Endodermal cell (in vitro differentiated cells): ENCODE data around the gene XXYLT1. TPM values are rescaled to one million over a fixed set of nuclear protein-coding genes. Genes with fewer than 3 reads are reported as not detected.

Experiments used
- DNase-seq: peaks from one replicate; pipeline ENCODE4 v3.0.0-alpha.2; 2017
- H3K27ac ChIP-seq: 2 replicates; pipeline ENCODE4 v1.5.1; 2013; ENCODE audit warnings: mild to moderate bottlenecking, low read depth, low read length, moderate library complexity
- H3K27me3 ChIP-seq: 2 replicates; pipeline ENCODE4 v1.6.1; 2013; ENCODE audit warnings: mild to moderate bottlenecking, low read length, moderate library complexity; ENCODE audit not compliant: insufficient read depth, control insufficient read depth, poor library complexity, severe bottlenecking
- H3K36me3 ChIP-seq: 2 replicates; pipeline ENCODE4 v1.7.0; 2013; ENCODE audit warnings: mild to moderate bottlenecking, low read length, moderate library complexity; ENCODE audit not compliant: control insufficient read depth, insufficient read depth
- H3K4me1 ChIP-seq: one replicate; pipeline ENCODE4 v1.7.0; 2013; ENCODE audit warnings: low read length; ENCODE audit not compliant: control insufficient read depth, insufficient read depth
- H3K4me3 ChIP-seq: 2 replicates; pipeline ENCODE4 v1.5.1; 2013; ENCODE audit warnings: mild to moderate bottlenecking, low read length, moderate library complexity
- H3K9ac ChIP-seq: 2 replicates; pipeline ENCODE4 v1.6.1; 2013; ENCODE audit warnings: mild to moderate bottlenecking, low read length, moderate library complexity; ENCODE audit not compliant: poor library complexity, severe bottlenecking; ENCODE audit errors: extremely low read depth
- H3K9me3 ChIP-seq: 2 replicates; pipeline ENCODE4 v1.6.1; 2013; ENCODE audit warnings: mild to moderate bottlenecking, low read length, moderate library complexity; ENCODE audit not compliant: control insufficient read depth
- H3K27ac Mint-ChIP-seq: 2 replicates; pipeline ENCODE4 v1.8.0; 2020; ENCODE audit warnings: mixed read lengths
- H3K27me3 Mint-ChIP-seq: 2 replicates; pipeline ENCODE4 v1.8.0; 2021; ENCODE audit warnings: mild to moderate bottlenecking, mixed read lengths; ENCODE audit not compliant: insufficient read depth
- H3K36me3 Mint-ChIP-seq: 2 replicates; pipeline ENCODE4 v1.8.0; 2020; ENCODE audit warnings: low read depth, mixed read lengths
- H3K4me1 Mint-ChIP-seq: 2 replicates; pipeline ENCODE4 v1.8.0; 2020; ENCODE audit warnings: mixed read lengths
- H3K4me3 Mint-ChIP-seq: 2 replicates; pipeline ENCODE4 v1.8.0; 2020; ENCODE audit warnings: mild to moderate bottlenecking, moderate library complexity, mixed read lengths
- H3K9me3 Mint-ChIP-seq: 2 replicates; pipeline ENCODE4 v1.8.0; 2020; ENCODE audit warnings: mild to moderate bottlenecking, mixed read lengths
- CTCF ChIP-seq: fragments of 200-600 bp; sonication (generic); conservative IDR thresholded peaks from 2 replicates; pipeline ENCODE4 v1.5.0; 2021; ENCODE audit warnings: antibody characterized with exemption, mild to moderate bottlenecking
- WGBS, 2 experiments: methylation state at CpG; one replicate each; pipeline versions ENCODE4 v1.1.5 to v1.1.7; 2013; ENCODE audit warnings: missing lambda C conversion rate in 2 of 2, mixed read lengths in 1 of 2; ENCODE audit not compliant: insufficient coverage in 1 of 2, insufficient read length in 1 of 2; 5-methylcytosine and 5-hydroxymethylcytosine counted together
- total RNA-seq, 2 donors: library from RNA; stranded (reverse); fragmentation: NEBNext Ultra II Directional in 1 of 2; extraction: Animal tissue kit (Norgen Biotek cat#: 25700) in 1 of 2; gene quantifications; 2 replicates in 1 of 2; 3 replicates in 1 of 2; pipeline ENCODE4 v1.2.1, GENCODE V29; 2021

The XXYLT1 gene
- total RNA-seq, 2 donors from 2014 or later, result 35.5 to 38.3 TPM

GRCh38 chr3:195111766-195112165 is 159.2 kb downstream of the XXYLT1 start:
- Mint-ChIP-seq H3K27me3 (no peaks in the 10 kb centered on the region), H3K27ac (no peak overlapping the region), H3K4me1 (peaks cover 20% of the 10 kb centered on the region), H3K4me3 (no peak overlapping the region), H3K9me3 (no peaks in the 10 kb centered on the region), H3K36me3 (no peaks in the 10 kb centered on the region)
- DNase-seq, result no peak
- peaks cover 4% of the 10 kb centered on the region for H3K36me3 ChIP-seq
- whole genome bisulfite sequencing, 2 experiments, result 97 to 100% methylated on average over 7 to 9 of the region's 9 CpGs
- H3K27ac ChIP-seq, result no peak overlapping the region
- no peak overlapping the region for H3K9ac ChIP-seq
- H3K4me3 ChIP-seq, result no peak overlapping the region
- no peak for TF ChIP-seq CTCF
- H3K27me3 ChIP-seq, result no peaks in the 10 kb centered on the region
- H3K9me3 ChIP-seq, result no peaks in the 10 kb centered on the region
- peaks cover 12% of the 10 kb centered on the region for H3K4me1 ChIP-seq

GRCh38 chr3:195111319-195111705 is 159.6 kb downstream of the XXYLT1 start:
- no peak overlapping the region for H3K27ac Mint-ChIP-seq
- H3K27ac ChIP-seq, result no peak overlapping the region

GRCh38 chr3:195110647-195111318 is 160.2 kb downstream of the XXYLT1 start:
- no peak overlapping the region for H3K4me3 Mint-ChIP-seq
- H3K4me1 Mint-ChIP-seq, result peaks cover 14% of the 10 kb centered on the region
- no peak for TF ChIP-seq CTCF
- H3K9ac ChIP-seq, result no peak overlapping the region
- 84 to 88% methylated on average over 11 to 13 of the region's 14 CpGs for WGBS, 2 experiments
- H3K36me3 ChIP-seq, result peaks cover 4% of the 10 kb centered on the region
- no peak for DNase-seq
- no peaks in the 10 kb centered on the region for H3K9me3 Mint-ChIP-seq
- H3K4me3 ChIP-seq, result no peak overlapping the region
- no peaks in the 10 kb centered on the region for H3K27me3 ChIP-seq
- no peak overlapping the region for H3K27ac Mint-ChIP-seq
- H3K27me3 Mint-ChIP-seq, result no peaks in the 10 kb centered on the region
- no peak overlapping the region for H3K27ac ChIP-seq
- H3K9me3 ChIP-seq, result no peaks in the 10 kb centered on the region
- no peaks in the 10 kb centered on the region for H3K36me3 Mint-ChIP-seq
- H3K4me1 ChIP-seq, result peaks cover 5% of the 10 kb centered on the region

More at GRCh38 chr3:195111319-195111705, 159.6 kb downstream of the XXYLT1 start:
- Histone ChIP-seq H3K4me1 (peaks cover 9% of the 10 kb centered on the region), H3K9me3 (no peaks in the 10 kb centered on the region), H3K9ac (no peak overlapping the region), H3K27me3 (no peaks in the 10 kb centered on the region), H3K4me3 (no peak overlapping the region), H3K36me3 (peaks cover 4% of the 10 kb centered on the region)
- TF ChIP-seq CTCF, result no peak
- no peaks in the 10 kb centered on the region for H3K27me3 Mint-ChIP-seq
- H3K9me3 Mint-ChIP-seq, result no peaks in the 10 kb centered on the region
- H3K4me1 Mint-ChIP-seq, result peaks cover 16% of the 10 kb centered on the region
- no peaks in the 10 kb centered on the region for H3K36me3 Mint-ChIP-seq
- H3K4me3 Mint-ChIP-seq, result no peak overlapping the region
- WGBS, 2 experiments, result 90 to 93% methylated on average over 6 to 9 of the region's 9 CpGs
- DNase-seq, result no peak
